ENCODE results near the gene THSD4. TPM values are rescaled to one million over a fixed set of nuclear protein-coding genes. Genes with fewer than 3 reads are reported as not detected.
"Not testable (repeated sequence)": the region's sequence is repeated elsewhere in the genome, so short reads cannot be mapped to it uniquely, and the experiment has no call there.

Gene THSD4
- total RNA-seq, 5 donors from 2014 or later (not counting 1 experiment from before 2014, with no cell fraction given) = 0.03 to 0.23 (median 0.18) TPM; not detected in 2

GRCh38 chr15:71362987-71363968 lies 248.0 kb downstream of the THSD4 start:
- no peaks in the 10 kb centered on the region for H3K27me3 Mint-ChIP-seq
- Histone ChIP-seq H3K4me1 (ENCODE audit: control insufficient read depth in 1 of 2, extremely low read depth in 1 of 2, insufficient read depth in 2 of 2, low read length in 2 of 2) (no peaks in the 10 kb centered on the region), H3K27ac (ENCODE audit: low read length) (no peak overlapping the region), H3K9me3 (no peaks in the 10 kb centered on the region), H3K36me3 (ENCODE audit: control insufficient read depth in 2 of 2, extremely low read depth in 1 of 2, insufficient read depth in 1 of 2, low read length in 1 of 2) (no peaks in the 10 kb centered on the region), H3K27me3 (replicated peaks in 1 of 2; ENCODE audit: control insufficient read depth in 2 of 2, extremely low read depth in 1 of 2, insufficient read depth in 2 of 2, low read length in 1 of 2) (no peaks in the 10 kb centered on the region), H3K4me3 (ENCODE audit: control insufficient read depth in 1 of 2, extremely low read depth in 1 of 2, low read length in 1 of 2) (no peak overlapping the region)
- DNase-seq (no peak), ATAC-seq (replicated peaks in 1 of 4) (no peak)
- H3K9me3 Mint-ChIP-seq = peaks cover 0 to 4% (median 0%) of the 10 kb centered on the region in 3 donors
- POLR2A ChIA-PET = no interaction called here
- WGBS (ENCODE audit: insufficient coverage) = 62% methylated on average over 2 of the region's 11 CpGs
- peaks cover 0 to 2% (median 0%) of the 10 kb centered on the region in 3 donors for H3K4me1 Mint-ChIP-seq
- CTCF ChIA-PET = no interaction called here
- no peak overlapping the region for H3K27ac Mint-ChIP-seq
- H3K36me3 Mint-ChIP-seq = no peaks in the 10 kb centered on the region
- no peak overlapping the region for H3K4me3 Mint-ChIP-seq

- DNase-seq (no peak), ATAC-seq (replicated peaks in 1 of 4) (no peak)
- Histone ChIP-seq H3K4me1 (ENCODE audit: control insufficient read depth in 1 of 2, extremely low read depth in 1 of 2, insufficient read depth in 2 of 2, low read length in 2 of 2) (no peaks in the 10 kb centered on the region), H3K27ac (ENCODE audit: low read length) (no peak overlapping the region), H3K9me3 (no peaks in the 10 kb centered on the region), H3K36me3 (ENCODE audit: control insufficient read depth in 2 of 2, extremely low read depth in 1 of 2, insufficient read depth in 1 of 2, low read length in 1 of 2) (no peaks in the 10 kb centered on the region), H3K4me3 (ENCODE audit: control insufficient read depth in 1 of 2, extremely low read depth in 1 of 2, low read length in 1 of 2) (no peak overlapping the region), H3K27me3 (replicated peaks in 1 of 2; ENCODE audit: control insufficient read depth in 2 of 2, extremely low read depth in 1 of 2, insufficient read depth in 2 of 2, low read length in 1 of 2) (no peaks in the 10 kb centered on the region)
- Mint-ChIP-seq H3K4me3 (no peak overlapping the region), H3K27me3 (no peaks in the 10 kb centered on the region), H3K27ac (no peak overlapping the region), H3K4me1 (peaks cover 0 to 2% (median 0%) of the 10 kb centered on the region in 3 donors), H3K9me3 (peaks cover 0 to 4% (median 0%) of the 10 kb centered on the region in 3 donors), H3K36me3 (no peaks in the 10 kb centered on the region)
- ChIA-PET POLR2A (no interaction called here), CTCF (no interaction called here)
- WGBS (ENCODE audit: insufficient coverage) = 83% methylated on average over 2 of the region's 5 CpGs
Measured at GRCh38 chr15:71364117-71364584, 248.9 kb downstream of the THSD4 start.

DNA sequence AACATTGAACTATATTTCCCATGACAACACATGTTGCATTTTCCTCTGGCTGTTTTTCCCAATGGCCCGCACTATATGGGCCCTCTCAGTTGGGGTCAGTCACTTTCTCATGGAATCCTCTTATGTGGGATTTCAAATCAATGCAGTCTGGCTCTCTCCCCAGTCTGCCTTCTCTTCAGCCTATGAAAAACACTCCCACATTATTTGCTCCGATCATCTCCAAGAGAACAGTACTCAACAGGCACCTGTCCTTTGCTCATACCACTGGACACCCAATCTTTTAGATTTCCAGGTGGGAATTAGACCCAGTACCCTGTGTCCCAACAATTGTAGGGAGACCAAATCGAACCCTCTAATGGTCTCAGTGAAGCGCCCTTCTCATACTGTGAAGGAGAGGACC lies 251.3 kb downstream of the THSD4 start:
- ATAC-seq (replicated peaks in 1 of 4) = no peak
- no peak overlapping the region for H3K4me3 ChIP-seq (ENCODE audit: control insufficient read depth in 1 of 2, extremely low read depth in 1 of 2, low read length in 1 of 2)
- ChIA-PET CTCF (no interaction called here), POLR2A (no interaction called here)
- Mint-ChIP-seq H3K36me3 (peaks cover 2% of the 10 kb centered on the region), H3K27me3 (peaks cover 2 to 4% of the 10 kb centered on the region in 2 donors), H3K4me3 (no peak overlapping the region), H3K27ac (no peak overlapping the region), H3K9me3 (peaks cover 0 to 16% (median 8%) of the 10 kb centered on the region in 3 donors), H3K4me1 (peaks cover 0 to 3% (median 0%) of the 10 kb centered on the region in 3 donors)
- H3K36me3 ChIP-seq (ENCODE audit: control insufficient read depth in 2 of 2, extremely low read depth in 1 of 2, insufficient read depth in 1 of 2, low read length in 1 of 2) = no peaks in the 10 kb centered on the region
- H3K9me3 ChIP-seq = no peaks in the 10 kb centered on the region
- no peaks in the 10 kb centered on the region for H3K4me1 ChIP-seq (ENCODE audit: control insufficient read depth in 1 of 2, extremely low read depth in 1 of 2, insufficient read depth in 2 of 2, low read length in 2 of 2)
- WGBS (ENCODE audit: insufficient coverage) = 94% methylated on average over 3 of the region's 4 CpGs
- no peaks in the 10 kb centered on the region for H3K27me3 ChIP-seq (replicated peaks in 1 of 2; ENCODE audit: control insufficient read depth in 2 of 2, extremely low read depth in 1 of 2, insufficient read depth in 2 of 2, low read length in 1 of 2)
- no peak for DNase-seq
- H3K27ac ChIP-seq (ENCODE audit: low read length) = no peak overlapping the region

DNA sequence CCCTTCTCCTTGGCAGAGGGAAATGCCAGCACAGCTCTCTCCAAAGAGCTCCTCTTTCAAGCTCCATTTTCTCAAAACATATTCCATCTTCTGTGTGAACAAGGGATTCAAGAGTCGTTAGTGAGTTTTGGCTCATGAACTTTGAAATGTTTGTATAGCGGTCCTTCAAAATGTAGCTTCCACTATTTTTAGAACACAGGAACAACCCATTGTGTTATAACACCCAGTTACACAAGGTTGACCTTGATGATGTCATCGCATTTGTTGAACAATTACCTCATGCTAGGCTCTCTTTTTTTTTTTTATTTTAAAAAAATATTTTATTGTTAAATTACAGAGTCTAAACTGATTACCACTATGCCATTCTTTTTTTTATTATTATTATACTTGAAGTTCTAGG lies 251.7 kb downstream of the THSD4 start:
- DNase-seq (no peak), ATAC-seq (replicated peaks in 1 of 4) (no peak)
- peaks cover under 1 to 7% (median 1%) of the 10 kb centered on the region in 3 donors for H3K4me1 Mint-ChIP-seq
- H3K9me3 Mint-ChIP-seq = peaks cover 1 to 20% (median 8%) of the 10 kb centered on the region in 3 donors
- no peak overlapping the region for H3K4me3 ChIP-seq (ENCODE audit: control insufficient read depth in 1 of 2, extremely low read depth in 1 of 2, low read length in 1 of 2)
- no peaks in the 10 kb centered on the region for H3K36me3 ChIP-seq (ENCODE audit: control insufficient read depth in 2 of 2, extremely low read depth in 1 of 2, insufficient read depth in 1 of 2, low read length in 1 of 2)
- no peaks in the 10 kb centered on the region for H3K9me3 ChIP-seq
- ChIA-PET POLR2A (no interaction called here), CTCF (no interaction called here)
- H3K27me3 ChIP-seq (replicated peaks in 1 of 2; ENCODE audit: control insufficient read depth in 2 of 2, extremely low read depth in 1 of 2, insufficient read depth in 2 of 2, low read length in 1 of 2) = no peaks in the 10 kb centered on the region
- H3K27ac ChIP-seq (ENCODE audit: low read length) = no peak overlapping the region
- no peaks in the 10 kb centered on the region for H3K4me1 ChIP-seq (ENCODE audit: control insufficient read depth in 1 of 2, extremely low read depth in 1 of 2, insufficient read depth in 2 of 2, low read length in 2 of 2)
- peaks cover 2 to 4% of the 10 kb centered on the region in 2 donors for H3K27me3 Mint-ChIP-seq
- no peak overlapping the region for H3K4me3 Mint-ChIP-seq
- no CpG with 5 or more reads among the region's 3 CpGs for WGBS (ENCODE audit: insufficient coverage)
- H3K36me3 Mint-ChIP-seq = peaks cover 4% of the 10 kb centered on the region
- H3K27ac Mint-ChIP-seq = no peak overlapping the region

DNA sequence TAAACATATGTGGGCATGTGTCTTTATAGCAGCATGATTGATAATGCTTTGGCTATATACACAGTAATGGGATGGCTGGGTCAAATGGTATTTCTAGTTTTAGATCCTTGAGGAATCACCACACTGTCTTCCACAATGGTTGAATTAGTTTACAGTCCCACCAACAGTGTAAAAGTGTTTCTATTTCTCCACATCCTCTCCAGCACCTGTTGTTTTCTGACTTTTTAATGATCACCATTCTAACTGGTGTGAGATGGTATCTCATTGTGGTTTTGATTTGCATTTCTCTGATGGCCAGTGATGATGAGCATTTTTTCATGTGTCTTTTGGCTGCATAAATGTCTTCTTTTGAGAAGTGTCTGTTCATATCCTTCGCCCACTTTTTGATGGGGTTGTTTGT lies 252.5 kb downstream of the THSD4 start:
- CTCF ChIA-PET; ATAC-seq (replicated peaks in 1 of 4); H3K4me1 ChIP-seq (ENCODE audit: control insufficient read depth in 1 of 2, extremely low read depth in 1 of 2, insufficient read depth in 2 of 2, low read length in 2 of 2); H3K27ac Mint-ChIP-seq; H3K9me3 ChIP-seq; POLR2A ChIA-PET; H3K4me3 ChIP-seq (ENCODE audit: control insufficient read depth in 1 of 2, extremely low read depth in 1 of 2, low read length in 1 of 2); H3K27me3 ChIP-seq (replicated peaks in 1 of 2; ENCODE audit: control insufficient read depth in 2 of 2, extremely low read depth in 1 of 2, insufficient read depth in 2 of 2, low read length in 1 of 2); H3K27me3 Mint-ChIP-seq; H3K27ac ChIP-seq (ENCODE audit: low read length); H3K4me3 Mint-ChIP-seq; H3K36me3 ChIP-seq (ENCODE audit: control insufficient read depth in 2 of 2, extremely low read depth in 1 of 2, insufficient read depth in 1 of 2, low read length in 1 of 2); DNase-seq; H3K36me3 Mint-ChIP-seq: not testable (repeated sequence)
- no CpG with 5 or more reads among the region's 1 CpG for WGBS (ENCODE audit: insufficient coverage)
- peaks cover 6 to 15% (median 8%) of the 10 kb centered on the region in 3 donors for H3K4me1 Mint-ChIP-seq
- H3K9me3 Mint-ChIP-seq = peaks cover 2 to 21% (median 8%) of the 10 kb centered on the region in 3 donors

GRCh38 chr15:71372769-71373168 lies 257.5 kb downstream of the THSD4 start:
- H3K4me1 ChIP-seq (ENCODE audit: control insufficient read depth in 1 of 2, extremely low read depth in 1 of 2, insufficient read depth in 2 of 2, low read length in 2 of 2); H3K27me3 ChIP-seq (replicated peaks in 1 of 2; ENCODE audit: control insufficient read depth in 2 of 2, extremely low read depth in 1 of 2, insufficient read depth in 2 of 2, low read length in 1 of 2); POLR2A ChIA-PET; H3K36me3 ChIP-seq (ENCODE audit: control insufficient read depth in 2 of 2, extremely low read depth in 1 of 2, insufficient read depth in 1 of 2, low read length in 1 of 2); H3K9me3 ChIP-seq; H3K4me3 ChIP-seq (ENCODE audit: control insufficient read depth in 1 of 2, extremely low read depth in 1 of 2, low read length in 1 of 2): not testable (repeated sequence)
- peak overlapping the region; percentile 28 to 65 (median 36) for H3K4me3 Mint-ChIP-seq
- peak overlapping the region; percentile 11 for H3K27ac ChIP-seq (ENCODE audit: low read length)
- CTCF ChIA-PET = interaction anchor here in 1 of 2 donors (0.7 kb wide), 1 partner anchor 13 kb away, joined by 3 read pairs; no protein-coding TSS in a partner anchor
- peaks cover 18% of the 10 kb centered on the region for H3K36me3 Mint-ChIP-seq
- WGBS (ENCODE audit: insufficient coverage) = 0% methylated on average over 1 of the region's 7 CpGs
- DNase-seq (peak in 32 of 35 experiments; percentile 2 to 66 (median 30)), ATAC-seq (replicated peaks in 1 of 4) (peak; percentile 48 to 81 (median 74))
- H3K9me3 Mint-ChIP-seq = peaks cover 2 to 29% (median 19%) of the 10 kb centered on the region in 3 donors
- H3K27ac Mint-ChIP-seq = peak overlapping the region; percentile 88 to 95
- H3K27me3 Mint-ChIP-seq = peaks cover 2 to 16% of the 10 kb centered on the region in 2 donors
- peaks cover 30 to 50% (median 34%) of the 10 kb centered on the region in 3 donors for H3K4me1 Mint-ChIP-seq

Measured in T-cell (primary cell).